IMR-90 (cell line): Measurements from ENCODE around the gene SIGLEC11. TPM values are rescaled to one million over a fixed set of nuclear protein-coding genes. Genes with fewer than 3 reads are reported as not detected.

Experiments used
- ATAC-seq: fragments of 200-7000 bp; cut with Tn5 transposase; 2 replicates; pipeline ENCODE4 v1.9.1; 2020; ENCODE audit warnings: low read depth, mild to moderate bottlenecking, moderate library complexity
- BruUV-seq: library from RNA; stranded (reverse); fragments of 400-500 nt; replicated peaks from 2 replicates; lab custom pipeline; 2021; lab: Mats Ljungman, UMichigan
- CTCF ChIA-PET: fragments of 300-600 bp; formaldehyde crosslinking; extraction: SDS; loops from one replicate; lab custom pipeline; 2021; ENCODE audit warnings: antibody characterized with exemption; lab: Yijun Ruan, JAX
- POLR2A ChIA-PET: fragments of 300-600 bp; sonication (Branson Sonifier 250); formaldehyde crosslinking; loops from one replicate; lab custom pipeline; 2022; ENCODE audit warnings: antibody characterized with exemption; ENCODE audit not compliant: unreplicated experiment; lab: Charles Lee
- DNase-seq: peaks from one replicate; pipeline ENCODE4 v3.0.0; 2013
- H2AFZ ChIP-seq: replicated peaks from 2 replicates; pipeline ENCODE3; 2013; ENCODE audit warnings: low read length, mild to moderate bottlenecking; ENCODE audit not compliant: poor library complexity
- H2AK5ac ChIP-seq: 2 replicates; pipeline ENCODE4 v1.6.1; 2013; ENCODE audit warnings: low read depth, low read length, inconsistent platforms
- H2AK9ac ChIP-seq: replicated peaks from 2 replicates; pipeline ENCODE3; 2013; ENCODE audit warnings: mild to moderate bottlenecking, low read depth, low read length, moderate library complexity; ENCODE audit not compliant: poor library complexity
- H2BK120ac ChIP-seq: 2 replicates; pipeline ENCODE4 v1.6.1; 2013; ENCODE audit warnings: low read depth, low read length, inconsistent platforms
- H2BK15ac ChIP-seq: 3 replicates; pipeline ENCODE4 v1.6.1; 2013; ENCODE audit warnings: low read depth, low read length, inconsistent platforms
- H2BK20ac ChIP-seq: 2 replicates; pipeline ENCODE4 v1.6.1; 2013; ENCODE audit warnings: low read depth, mild to moderate bottlenecking, inconsistent platforms, low read length, moderate library complexity
- H2BK5ac ChIP-seq: 2 replicates; pipeline ENCODE4 v1.6.1; 2013; ENCODE audit warnings: mild to moderate bottlenecking, low read depth, low read length, inconsistent platforms; ENCODE audit not compliant: poor library complexity, severe bottlenecking
- H3K14ac ChIP-seq: replicated peaks from 2 replicates; pipeline ENCODE4 v1.6.1; 2013; ENCODE audit warnings: low read depth, low read length, inconsistent platforms
- H3K18ac ChIP-seq: 2 replicates; pipeline ENCODE4 v1.6.1; 2013; ENCODE audit warnings: low read depth, low read length, control low read depth
- H3K23ac ChIP-seq: 2 replicates; pipeline ENCODE4 v1.6.1; 2013; ENCODE audit warnings: low read depth, low read length, inconsistent platforms
- H3K27ac ChIP-seq: 2 replicates; pipeline ENCODE4 v1.5.1; 2013; ENCODE audit warnings: mild to moderate bottlenecking, control low read depth, low read length; ENCODE audit not compliant: insufficient read depth
- H3K27me3 ChIP-seq: 2 replicates; pipeline ENCODE4 v1.6.1; 2013; ENCODE audit warnings: low read length; ENCODE audit not compliant: control insufficient read depth, insufficient read depth
- H3K36me3 ChIP-seq: 2 replicates; pipeline ENCODE4 v1.6.1; 2013; ENCODE audit warnings: low read length, mixed read lengths; ENCODE audit not compliant: control insufficient read depth, insufficient read depth
- H3K4ac ChIP-seq: 2 replicates; pipeline ENCODE4 v1.6.1; 2013; ENCODE audit warnings: low read depth, low read length, inconsistent platforms
- H3K4me1 ChIP-seq: 2 replicates; pipeline ENCODE4 v1.6.1; 2013; ENCODE audit warnings: low read length, mixed read lengths; ENCODE audit not compliant: control insufficient read depth, insufficient read depth
- H3K4me2 ChIP-seq: 2 replicates; pipeline ENCODE4 v1.6.1; 2013; ENCODE audit warnings: low read depth, mild to moderate bottlenecking, control low read depth, low read length, moderate library complexity
- H3K4me3 ChIP-seq: 2 replicates; pipeline ENCODE4 v1.5.1; 2013; ENCODE audit warnings: low read depth, mild to moderate bottlenecking, control low read depth, low read length, moderate library complexity; ENCODE audit not compliant: insufficient read depth
- H3K56ac ChIP-seq: 2 replicates; pipeline ENCODE4 v1.6.1; 2013; ENCODE audit warnings: low read length, inconsistent platforms; ENCODE audit not compliant: insufficient read depth; ENCODE audit errors: extremely low read depth
- H3K79me1 ChIP-seq, 2 experiments: 2 replicates each; pipeline ENCODE4 v1.6.1; 2013; ENCODE audit warnings: low read length in 2 of 2, inconsistent platforms in 1 of 2, low read depth in 1 of 2
- H3K9ac ChIP-seq: 2 replicates; pipeline ENCODE4 v1.6.1; 2013; ENCODE audit warnings: low read depth, low read length, control low read depth
- H3K9me1 ChIP-seq: 2 replicates; pipeline ENCODE4 v1.6.1; 2013; ENCODE audit warnings: low read length, inconsistent platforms; ENCODE audit not compliant: insufficient read depth
- H3K9me3 ChIP-seq: 2 replicates; pipeline ENCODE4 v1.6.1; 2013; ENCODE audit warnings: low read length; ENCODE audit not compliant: control insufficient read depth, insufficient read depth
- H4K20me1 ChIP-seq: 2 replicates; pipeline ENCODE4 v1.6.1; 2013; ENCODE audit warnings: low read length, inconsistent platforms; ENCODE audit not compliant: insufficient read depth
- H4K5ac ChIP-seq: 2 replicates; pipeline ENCODE4 v1.6.1; 2013; ENCODE audit warnings: mild to moderate bottlenecking, low read depth, low read length, control low read depth
- H4K8ac ChIP-seq, 2 experiments: 2 replicates each; pipeline ENCODE4 v1.6.1; 2013; ENCODE audit warnings: low read depth in 2 of 2, low read length in 2 of 2, control low read depth in 1 of 2, inconsistent platforms in 1 of 2
- H4K91ac ChIP-seq: 2 replicates; pipeline ENCODE4 v1.6.1; 2013; ENCODE audit warnings: low read depth, low read length, inconsistent platforms; ENCODE audit not compliant: insufficient read depth
- MAFK ChIP-seq: IDR thresholded peaks from 2 replicates; pipeline ENCODE4 v1.6.1; 2012; ENCODE audit warnings: low read depth, low read length, improper control_type of control experiment
- NFE2L2 ChIP-seq: fragments of 150-350 bp; IDR thresholded peaks from 2 replicates; pipeline ENCODE4 v1.6.1; 2016; ENCODE audit warnings: low read depth, mild to moderate bottlenecking, low read length
- RCOR1 ChIP-seq: IDR thresholded peaks from 2 replicates; pipeline ENCODE4 v1.6.1; 2012; ENCODE audit warnings: mild to moderate bottlenecking, low read length, improper control_type of control experiment; ENCODE audit not compliant: insufficient replicate concordance
- WGBS, 2 experiments: methylation state at CpG; one replicate each; pipeline versions ENCODE4 v1.1.5 to v1.1.7; 2013; ENCODE audit warnings: missing lambda C conversion rate in 2 of 2; ENCODE audit not compliant: insufficient read length in 1 of 2; ENCODE audit errors: extremely low coverage in 2 of 2; 5-methylcytosine and 5-hydroxymethylcytosine counted together
- dilution Hi-C: fragments of 300-500 bp; cut with HindIII; formaldehyde crosslinking; loops from one replicate; pipeline ENCODE4 v1.14.3; 2018; ENCODE audit warnings: low sequenced_read_pairs; ENCODE audit not compliant: unreplicated experiment
- in situ Hi-C: fragments of 300-500 bp; cut with MboI; formaldehyde crosslinking; loops from 3 replicates; pipeline ENCODE4 v1.14.3; 2019; ENCODE audit warnings: low sequenced_read_pairs, inconsistent platforms, mixed read lengths
- intact Hi-C: fragments of 100-400 bp; cut with micrococcal nuclease; formaldehyde crosslinking; loops from 2 replicates; pipeline ENCODE4 v1.10.0; 2022
- polyA plus RNA-seq, 3 experiments: library from polyadenylated mRNA; depleted of rRNA; stranded (reverse); fragments of >200 nt; gene quantifications; 2 replicates each; pipeline ENCODE4 v1.2.3, GENCODE V29; 2012; ENCODE audit warnings: low replicate concordance in 1 of 3
- total RNA-seq: library from RNA; depleted of rRNA; stranded (reverse); fragments of >200 nt; gene quantifications from 2 replicates; pipeline ENCODE4 v1.2.3, GENCODE V29; 2012

SIGLEC11 gene
- total and polyA plus RNA-seq, 2 of the 4 experiments (the other 2 are of a cell fraction): not detected

GRCh38 chr19:49927526-49928264, 33.3 kb downstream of the SIGLEC11 start:
- peaks cover 21 to 59% of the 10 kb centered on the region in 2 experiments for H3K79me1 ChIP-seq
- H3K27ac ChIP-seq: no peak overlapping the region; the same call in 1 of the 2 replicates
- no TSS peak for BruUV-seq
- no peak for TF ChIP-seq RCOR1
- no peak for TF ChIP-seq NFE2L2
- no peak for TF ChIP-seq MAFK
- H3K4ac ChIP-seq: peak overlapping the region; percentile 17; the same call in 1 of the 2 replicates
- WGBS, 2 experiments: 89% methylated on average over 7 of the region's 14 CpGs; no CpG with 5 or more reads in 1 of the 2 experiments
- H4K91ac ChIP-seq: no peak overlapping the region
- peak overlapping the region; percentile 5; the same call in 1 of the 2 replicates for H3K23ac ChIP-seq
- H2BK120ac ChIP-seq: no peak overlapping the region
- H2AK9ac ChIP-seq: peak overlapping the region; percentile 86
- peaks cover 24% of the 10 kb centered on the region for H3K36me3 ChIP-seq
- peak overlapping the region; percentile 14; the same call in 1 of the 2 replicates for H3K9ac ChIP-seq
- no peak overlapping the region for H4K5ac ChIP-seq
- H3K27me3 ChIP-seq: no peaks in the 10 kb centered on the region
- dilution Hi-C loops: no loop called here
- no peak overlapping the region for H3K18ac ChIP-seq
- intact Hi-C loops: no loop called here
- no peak overlapping the region for H2BK15ac ChIP-seq
- no peak overlapping the region for H3K14ac ChIP-seq
- in situ Hi-C loops: no loop called here
- peaks cover 14% of the 10 kb centered on the region for H3K9me1 ChIP-seq
- H3K4me2 ChIP-seq: no peak overlapping the region; the same call in 1 of the 2 replicates
- DNase-seq (no peak), ATAC-seq (no peak)
- no peak overlapping the region for H2BK5ac ChIP-seq
- peaks cover 5% of the 10 kb centered on the region for H3K4me1 ChIP-seq
- H3K4me3 ChIP-seq: no peak overlapping the region
- no peaks in the 10 kb centered on the region for H3K9me3 ChIP-seq
- peak overlapping the region; percentile 56 for H2AK5ac ChIP-seq
- CTCF ChIA-PET: no interaction called here
- POLR2A ChIA-PET: no interaction called here
- no peak overlapping the region for H2AFZ ChIP-seq
- H4K8ac ChIP-seq: peak overlapping the region in 1 of 2 experiments; percentile 43; a peak in 1 of 4 replicates
- no peak overlapping the region for H3K56ac ChIP-seq
- H2BK20ac ChIP-seq: no peak overlapping the region
- peaks cover 18% of the 10 kb centered on the region for H4K20me1 ChIP-seq
